GM23338 (cell line): Measurements from ENCODE around the gene APOOL.

ENCODE experiments used
- CREB1 ChIP-seq: fragments of 250-450 bp; sonication (Bioruptor Pico); IDR thresholded peaks from 2 replicates; pipeline ENCODE4 v1.5.0; 2020; ENCODE audit warnings: low read depth, mild to moderate bottlenecking, moderate library complexity
- CTCF ChIP-seq, 2 experiments: fragments of 200-600 bp in 1 of 2; sonication (generic) in 1 of 2; conservative IDR thresholded peaks; 2 replicates each; pipeline versions ENCODE4 v1.5.1 to v1.6.1; 2016 to 2017; ENCODE audit warnings: antibody characterized with exemption in 2 of 2, low read depth in 2 of 2, mild to moderate bottlenecking in 2 of 2, moderate library complexity in 1 of 2
- ETS1 ChIP-seq: IDR thresholded peaks from 2 replicates; pipeline ENCODE4 v1.6.1; 2016; ENCODE audit warnings: antibody characterized with exemption
- EZH2 ChIP-seq: fragments of 200-600 bp; sonication (generic); IDR thresholded peaks from one replicate; pipeline ENCODE4 v1.8.0; 2017; ENCODE audit warnings: antibody characterized with exemption, mild to moderate bottlenecking, low read depth; ENCODE audit not compliant: unreplicated experiment
- EZH2phosphoT487 ChIP-seq: fragments of 200-600 bp; sonication (generic); IDR thresholded peaks from one replicate; pipeline ENCODE4 v1.8.1; 2018; ENCODE audit warnings: antibody characterized with exemption; ENCODE audit not compliant: unreplicated experiment
- POLR2AphosphoS5 ChIP-seq: IDR thresholded peaks from 2 replicates; pipeline ENCODE4 v1.6.1; 2016; ENCODE audit warnings: antibody characterized with exemption, low read depth
- TF ChIP-seq, protein P1 (sequence below): IDR thresholded peaks from one replicate; pipeline ENCODE4 v1.6.1; 2018; ENCODE audit warnings: antibody characterized with exemption; ENCODE audit not compliant: unreplicated experiment

GRCh38 chrX:85114171-85114570 is 110.5 kb downstream of the APOOL start:
- TF ChIP-seq CTCF (conservative IDR thresholded peaks at IDR 0.05; ENCODE audit: low read depth in 2 of 2) = no peak
- TF ChIP-seq, protein P1, sequence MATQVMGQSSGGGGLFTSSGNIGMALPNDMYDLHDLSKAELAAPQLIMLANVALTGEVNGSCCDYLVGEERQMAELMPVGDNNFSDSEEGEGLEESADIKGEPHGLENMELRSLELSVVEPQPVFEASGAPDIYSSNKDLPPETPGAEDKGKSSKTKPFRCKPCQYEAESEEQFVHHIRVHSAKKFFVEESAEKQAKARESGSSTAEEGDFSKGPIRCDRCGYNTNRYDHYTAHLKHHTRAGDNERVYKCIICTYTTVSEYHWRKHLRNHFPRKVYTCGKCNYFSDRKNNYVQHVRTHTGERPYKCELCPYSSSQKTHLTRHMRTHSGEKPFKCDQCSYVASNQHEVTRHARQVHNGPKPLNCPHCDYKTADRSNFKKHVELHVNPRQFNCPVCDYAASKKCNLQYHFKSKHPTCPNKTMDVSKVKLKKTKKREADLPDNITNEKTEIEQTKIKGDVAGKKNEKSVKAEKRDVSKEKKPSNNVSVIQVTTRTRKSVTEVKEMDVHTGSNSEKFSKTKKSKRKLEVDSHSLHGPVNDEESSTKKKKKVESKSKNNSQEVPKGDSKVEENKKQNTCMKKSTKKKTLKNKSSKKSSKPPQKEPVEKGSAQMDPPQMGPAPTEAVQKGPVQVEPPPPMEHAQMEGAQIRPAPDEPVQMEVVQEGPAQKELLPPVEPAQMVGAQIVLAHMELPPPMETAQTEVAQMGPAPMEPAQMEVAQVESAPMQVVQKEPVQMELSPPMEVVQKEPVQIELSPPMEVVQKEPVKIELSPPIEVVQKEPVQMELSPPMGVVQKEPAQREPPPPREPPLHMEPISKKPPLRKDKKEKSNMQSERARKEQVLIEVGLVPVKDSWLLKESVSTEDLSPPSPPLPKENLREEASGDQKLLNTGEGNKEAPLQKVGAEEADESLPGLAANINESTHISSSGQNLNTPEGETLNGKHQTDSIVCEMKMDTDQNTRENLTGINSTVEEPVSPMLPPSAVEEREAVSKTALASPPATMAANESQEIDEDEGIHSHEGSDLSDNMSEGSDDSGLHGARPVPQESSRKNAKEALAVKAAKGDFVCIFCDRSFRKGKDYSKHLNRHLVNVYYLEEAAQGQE = no peak
- no peak for TF ChIP-seq EZH2
- no peak for TF ChIP-seq POLR2AphosphoS5
- no peak for TF ChIP-seq ETS1
- no peak for TF ChIP-seq EZH2phosphoT487
- TF ChIP-seq CREB1 (CRISPR knock-in tag) = no peak
